ENCODE measurements around the gene HDAC11.
A peak's percentile ranks its signal among the peaks of the same experiment; 100 is the strongest.

Gene HDAC11

DNA sequence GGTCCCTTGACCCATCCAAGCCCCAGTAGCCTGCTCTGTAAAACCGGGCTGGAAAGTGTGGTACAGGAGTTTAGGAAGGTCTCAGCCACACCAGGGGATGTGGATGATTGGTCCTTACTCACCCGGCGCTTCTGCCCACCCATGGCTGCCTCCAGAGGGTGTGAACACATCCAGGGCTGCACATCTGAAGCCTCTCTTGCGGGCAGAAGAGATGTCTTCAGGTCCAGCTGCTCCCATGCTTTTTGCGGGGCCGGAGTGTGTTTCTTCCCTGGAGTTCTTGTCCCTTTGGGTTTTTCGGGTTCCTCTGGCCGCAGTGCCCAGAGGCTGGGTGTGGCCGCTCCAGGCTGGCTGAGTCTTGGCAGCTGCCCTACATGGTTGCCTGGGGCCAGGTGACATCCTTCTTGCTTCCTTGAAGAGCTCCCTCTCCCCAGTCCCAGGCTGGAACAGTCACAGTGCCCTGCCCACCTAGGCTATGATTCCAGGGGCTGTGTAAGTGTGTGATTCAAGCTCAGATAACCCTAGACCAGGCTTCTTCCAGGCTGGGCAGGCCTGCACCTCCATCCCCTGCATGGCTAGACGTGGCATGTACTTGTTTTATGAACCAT is 33.9 kb downstream of the HDAC11 start:
- TF ChIP-seq EZH2phosphoT487 (IDR thresholded peaks at IDR 0.05; ENCODE audit: low read length): no peak
- TF ChIP-seq EZH2 (optimal IDR thresholded peaks at IDR 0.05; ENCODE audit: low read depth, low read length): no peak
- TF ChIP-seq, protein P1, sequence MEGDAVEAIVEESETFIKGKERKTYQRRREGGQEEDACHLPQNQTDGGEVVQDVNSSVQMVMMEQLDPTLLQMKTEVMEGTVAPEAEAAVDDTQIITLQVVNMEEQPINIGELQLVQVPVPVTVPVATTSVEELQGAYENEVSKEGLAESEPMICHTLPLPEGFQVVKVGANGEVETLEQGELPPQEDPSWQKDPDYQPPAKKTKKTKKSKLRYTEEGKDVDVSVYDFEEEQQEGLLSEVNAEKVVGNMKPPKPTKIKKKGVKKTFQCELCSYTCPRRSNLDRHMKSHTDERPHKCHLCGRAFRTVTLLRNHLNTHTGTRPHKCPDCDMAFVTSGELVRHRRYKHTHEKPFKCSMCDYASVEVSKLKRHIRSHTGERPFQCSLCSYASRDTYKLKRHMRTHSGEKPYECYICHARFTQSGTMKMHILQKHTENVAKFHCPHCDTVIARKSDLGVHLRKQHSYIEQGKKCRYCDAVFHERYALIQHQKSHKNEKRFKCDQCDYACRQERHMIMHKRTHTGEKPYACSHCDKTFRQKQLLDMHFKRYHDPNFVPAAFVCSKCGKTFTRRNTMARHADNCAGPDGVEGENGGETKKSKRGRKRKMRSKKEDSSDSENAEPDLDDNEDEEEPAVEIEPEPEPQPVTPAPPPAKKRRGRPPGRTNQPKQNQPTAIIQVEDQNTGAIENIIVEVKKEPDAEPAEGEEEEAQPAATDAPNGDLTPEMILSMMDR (IDR thresholded peaks at IDR 0.05; ENCODE audit: low read length): no peak
- no peaks in the 10 kb centered on the region for H3K4me1 ChIP-seq (ENCODE audit: low read length)
- H3K9me3 ChIP-seq (replicated peaks; ENCODE audit: insufficient read depth, low read length): no peaks in the 10 kb centered on the region
- no peak for DNase-seq
- H3F3A ChIP-seq (ENCODE audit: insufficient read depth, low read length): no peaks in the 10 kb centered on the region
- H3K27ac ChIP-seq (ENCODE audit: low read length): no peak overlapping the region
- H3K36me3 ChIP-seq (replicated peaks; ENCODE audit: insufficient read depth, low read length): no peaks in the 10 kb centered on the region
- no peaks in the 10 kb centered on the region for H3K9me2 ChIP-seq (replicated peaks; ENCODE audit: insufficient read depth, low read length)
- no peaks in the 10 kb centered on the region for H4K20me1 ChIP-seq (ENCODE audit: insufficient read depth, low read length)
- H3K79me2 ChIP-seq (ENCODE audit: low read length): no peaks in the 10 kb centered on the region
- no peak overlapping the region for H3K4me2 ChIP-seq (ENCODE audit: low read depth, low read length)
- no peak overlapping the region for H3K9ac ChIP-seq (ENCODE audit: low read length)
- peaks cover 75% of the 10 kb centered on the region for H3K27me3 ChIP-seq (replicated peaks; ENCODE audit: insufficient read depth, low read length)
- H2AFZ ChIP-seq (ENCODE audit: low read length): no peak overlapping the region
- no peak overlapping the region for H3K4me3 ChIP-seq (ENCODE audit: low read length)

DNA sequence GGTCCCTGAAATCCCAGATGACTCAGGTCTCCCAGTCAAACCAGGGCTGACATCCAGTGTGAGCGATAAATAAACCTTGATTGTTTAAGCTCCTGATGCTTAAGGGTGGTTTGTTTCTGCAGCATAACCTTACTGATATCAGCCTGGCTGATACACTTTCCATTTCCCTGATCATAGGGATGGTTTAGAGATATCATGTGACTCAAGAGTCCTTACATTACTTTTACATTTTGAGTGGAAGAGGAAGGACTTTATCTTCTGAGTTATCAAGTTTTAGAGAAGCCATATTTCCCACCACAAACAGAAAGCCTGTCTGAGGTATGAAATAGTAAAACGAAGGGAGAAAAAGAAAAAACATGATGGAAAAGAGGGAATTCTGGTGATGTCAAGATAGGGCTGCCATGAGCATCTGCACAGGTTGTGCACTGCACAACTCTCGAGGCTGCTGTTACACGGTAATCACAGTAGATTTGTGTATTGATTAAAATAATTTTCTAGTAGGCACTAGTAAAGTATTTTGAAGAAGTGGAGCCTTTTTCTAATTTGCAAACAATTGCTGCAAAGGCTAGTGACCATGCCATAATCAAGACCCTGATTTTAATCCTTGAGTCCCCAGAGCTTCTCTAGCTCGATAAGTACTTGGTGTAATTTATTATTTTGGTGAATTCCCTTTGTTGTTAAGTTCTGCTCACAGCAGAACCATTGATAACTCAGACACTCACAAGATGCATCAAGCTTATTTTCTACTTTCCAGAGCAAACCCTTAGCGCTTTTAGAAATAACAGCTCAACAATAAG is 34.7 kb downstream of the HDAC11 start:
- TF ChIP-seq EZH2 (optimal IDR thresholded peaks at IDR 0.05; ENCODE audit: low read depth, low read length): peak; percentile 16
- TF ChIP-seq, protein P1 (IDR thresholded peaks at IDR 0.05; ENCODE audit: low read length): no peak
- no peaks in the 10 kb centered on the region for H3K9me2 ChIP-seq (replicated peaks; ENCODE audit: insufficient read depth, low read length)
- peaks cover 83% of the 10 kb centered on the region for H3K27me3 ChIP-seq (replicated peaks; ENCODE audit: insufficient read depth, low read length)

DNA sequence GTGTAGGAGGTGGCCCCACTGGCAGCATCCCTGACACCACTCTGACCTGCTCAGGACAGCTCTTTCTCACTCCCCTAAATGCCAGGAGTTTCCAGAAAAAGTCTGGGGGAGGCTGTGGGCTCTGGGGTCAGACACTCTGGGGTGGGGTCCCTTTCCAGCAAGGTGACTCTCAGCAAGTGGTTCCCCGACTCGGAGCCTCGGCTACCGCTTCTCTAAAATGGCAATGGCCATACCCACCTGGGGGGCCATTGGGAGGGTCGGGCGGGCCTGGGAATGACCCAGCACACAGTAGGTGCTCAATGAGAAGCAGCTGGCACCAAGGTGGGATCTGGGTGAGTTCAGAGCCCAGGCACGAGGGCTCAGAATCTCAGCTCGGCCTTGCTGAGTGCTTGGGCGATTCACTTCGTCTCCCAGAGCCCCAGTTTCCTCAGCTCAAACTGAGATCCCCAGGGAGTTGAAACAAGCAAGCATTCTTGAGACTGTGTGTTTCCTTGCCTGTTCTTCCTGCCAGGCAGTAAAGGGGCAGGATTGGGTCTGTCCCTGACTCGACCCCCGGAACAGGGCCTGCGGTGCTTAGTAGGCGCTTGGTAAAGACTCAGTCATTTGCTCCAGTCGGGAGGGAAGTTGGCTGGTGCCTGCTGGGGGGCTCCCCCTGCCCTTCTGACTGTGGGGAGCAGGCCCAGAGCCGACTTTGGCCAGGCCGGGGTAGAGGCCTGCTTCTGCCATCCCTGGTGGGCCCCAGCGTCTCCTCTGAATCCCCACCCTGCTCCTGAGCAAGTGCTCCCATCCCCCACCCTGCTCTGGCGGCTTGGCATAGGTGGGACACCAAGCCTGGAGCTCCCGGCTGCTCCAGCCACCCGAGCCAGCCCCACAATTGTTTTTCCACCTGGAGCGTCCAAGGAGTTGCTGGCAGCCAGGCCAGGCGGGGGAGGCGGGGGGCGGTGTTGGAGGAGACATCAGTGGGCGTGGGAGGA is 36.0 kb downstream of the HDAC11 start:
- H3K9me2 ChIP-seq (replicated peaks; ENCODE audit: insufficient read depth, low read length): no peaks in the 10 kb centered on the region
- TF ChIP-seq EZH2phosphoT487 (IDR thresholded peaks at IDR 0.05; ENCODE audit: low read length) (no peak), EZH2 (optimal IDR thresholded peaks at IDR 0.05; ENCODE audit: low read depth, low read length) (no peak)
- TF ChIP-seq, protein P1 (IDR thresholded peaks at IDR 0.05; ENCODE audit: low read length): no peak
- peaks cover 95% of the 10 kb centered on the region for H3K27me3 ChIP-seq (replicated peaks; ENCODE audit: insufficient read depth, low read length)
- H2AFZ ChIP-seq (ENCODE audit: low read length): no peak overlapping the region
- no peaks in the 10 kb centered on the region for H3F3A ChIP-seq (ENCODE audit: insufficient read depth, low read length)
- no peaks in the 10 kb centered on the region for H3K79me2 ChIP-seq (ENCODE audit: low read length)
- no peaks in the 10 kb centered on the region for H3K36me3 ChIP-seq (replicated peaks; ENCODE audit: insufficient read depth, low read length)
- H4K20me1 ChIP-seq (ENCODE audit: insufficient read depth, low read length): no peaks in the 10 kb centered on the region
- no peaks in the 10 kb centered on the region for H3K9me3 ChIP-seq (replicated peaks; ENCODE audit: insufficient read depth, low read length)
- H3K27ac ChIP-seq (ENCODE audit: low read length): no peak overlapping the region
- H3K9ac ChIP-seq (ENCODE audit: low read length): no peak overlapping the region
- H3K4me3 ChIP-seq (ENCODE audit: low read length): no peak overlapping the region
- DNase-seq: no peak
- no peaks in the 10 kb centered on the region for H3K4me1 ChIP-seq (ENCODE audit: low read length)
- H3K4me2 ChIP-seq (ENCODE audit: low read depth, low read length): no peak overlapping the region

More for the DNA sequence above, 34.7 kb downstream of the HDAC11 start:
- Histone ChIP-seq H3K79me2 (ENCODE audit: low read length) (no peaks in the 10 kb centered on the region), H3F3A (ENCODE audit: insufficient read depth, low read length) (no peaks in the 10 kb centered on the region), H3K4me2 (ENCODE audit: low read depth, low read length) (no peak overlapping the region), H3K27ac (ENCODE audit: low read length) (no peak overlapping the region), H2AFZ (ENCODE audit: low read length) (no peak overlapping the region), H3K36me3 (replicated peaks; ENCODE audit: insufficient read depth, low read length) (no peaks in the 10 kb centered on the region), H3K9me3 (replicated peaks; ENCODE audit: insufficient read depth, low read length) (no peaks in the 10 kb centered on the region), H3K4me3 (ENCODE audit: low read length) (no peak overlapping the region), H3K9ac (ENCODE audit: low read length) (no peak overlapping the region), H4K20me1 (ENCODE audit: insufficient read depth, low read length) (no peaks in the 10 kb centered on the region), H3K4me1 (ENCODE audit: low read length) (no peaks in the 10 kb centered on the region)
- no peak for DNase-seq

Measured in MM.1S (cell line).